ENCODE results near the gene STARD13.

STARD13 gene

DNA sequence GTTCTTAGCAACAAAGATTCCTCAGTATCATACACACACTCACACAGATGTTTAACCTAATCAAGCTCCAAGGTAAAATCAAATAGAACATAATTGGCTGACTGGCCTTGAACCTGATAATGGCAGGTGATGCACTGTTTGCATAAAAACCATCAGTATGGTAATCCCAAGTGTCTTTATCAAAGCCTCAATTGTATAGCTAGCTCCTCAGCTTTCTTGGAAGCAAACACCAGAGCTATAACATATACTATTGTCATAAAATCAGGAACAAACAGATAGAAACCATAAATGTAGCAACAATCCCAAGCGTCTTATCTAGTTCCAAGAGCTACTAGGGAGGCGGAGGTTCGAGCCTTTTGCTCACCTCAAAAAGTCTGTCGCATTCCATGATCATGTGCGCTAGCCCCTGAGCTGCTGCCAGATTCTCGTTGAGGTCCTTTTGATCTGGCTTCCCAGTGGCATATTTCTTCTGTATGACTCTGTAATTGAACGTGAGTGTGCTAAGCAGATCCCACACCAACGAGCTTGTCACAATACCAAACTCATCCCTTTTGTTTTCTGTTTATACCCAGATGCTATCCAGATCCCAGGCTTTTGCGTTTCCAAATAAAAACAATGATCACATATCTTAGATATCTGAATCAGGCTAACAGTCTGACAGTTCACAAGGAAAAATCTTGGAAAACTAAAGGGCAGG lies 174.0 kb downstream of the STARD13 start:
- no peak for DNase-seq (ENCODE audit: low spot score)

DNA sequence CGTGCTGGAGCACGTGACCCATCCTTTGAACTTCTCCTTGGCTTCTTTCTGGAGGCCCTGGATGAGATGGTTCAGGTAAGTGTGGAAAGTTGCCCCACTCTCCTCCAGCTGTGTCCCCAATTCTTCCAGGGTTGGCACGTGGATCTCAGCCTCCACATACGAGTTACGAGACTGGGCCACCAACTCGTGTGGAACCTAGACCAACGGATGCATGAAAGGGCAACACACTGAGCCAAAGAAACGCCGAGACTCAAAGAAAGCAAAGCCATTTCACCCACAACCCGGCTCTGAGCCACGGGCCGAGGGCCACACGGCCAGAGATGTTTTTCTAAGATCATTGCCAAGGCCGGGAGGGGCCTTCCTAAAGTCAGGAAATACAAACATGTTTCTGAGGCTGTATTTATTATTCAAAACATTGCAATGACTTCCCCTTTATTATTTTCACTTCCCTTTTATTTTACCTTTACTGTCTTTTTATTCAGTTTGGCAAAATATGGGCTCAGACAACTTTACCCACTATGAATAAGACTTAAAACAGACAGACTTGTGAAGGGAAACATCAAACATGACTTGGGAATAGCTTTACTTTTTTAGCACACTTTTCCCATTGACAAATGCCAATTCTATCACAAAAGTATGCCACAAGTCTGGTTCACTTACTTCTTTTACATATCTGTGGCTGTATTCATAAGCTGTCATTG lies 174.7 kb downstream of the STARD13 start:
- no peak for DNase-seq (ENCODE audit: low spot score)

DNA sequence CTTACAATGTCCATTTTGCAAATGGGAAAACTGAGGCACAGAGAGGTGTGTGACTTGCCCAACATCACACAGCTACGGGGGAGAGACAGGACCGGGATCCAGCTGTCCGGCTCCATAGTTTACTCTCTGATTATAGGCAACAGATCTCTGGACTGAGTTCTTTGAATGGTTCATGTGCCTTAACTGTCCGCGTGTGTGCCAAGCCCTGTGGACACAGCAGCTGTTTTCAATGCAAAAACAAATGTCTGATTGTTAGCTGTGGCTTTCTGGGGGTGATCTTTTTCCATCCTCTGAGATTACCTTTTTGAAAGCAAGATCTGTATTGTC lies 175.2 kb downstream of the STARD13 start:
- DNase-seq (ENCODE audit: low spot score) = no peak

DNA sequence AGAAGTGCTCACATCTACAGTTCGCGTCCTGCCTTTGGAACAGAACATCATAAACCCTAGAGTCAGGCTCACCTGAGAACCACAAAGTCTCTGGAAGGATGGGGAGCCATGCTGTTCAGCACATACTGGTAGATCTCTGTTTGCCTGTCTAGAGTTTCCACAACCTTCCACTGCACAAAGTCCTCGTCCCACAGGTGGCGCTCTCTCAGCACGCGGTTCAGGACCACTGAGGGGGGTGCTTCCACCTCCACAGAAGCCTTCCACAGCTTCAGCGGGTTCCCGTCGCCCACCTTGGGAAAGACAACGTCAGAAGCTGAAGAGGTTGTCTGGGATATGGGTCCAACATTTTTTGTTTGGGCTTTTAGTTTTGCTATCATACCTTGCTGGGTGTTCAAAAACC lies 175.8 kb downstream of the STARD13 start:
- no peak for DNase-seq (ENCODE audit: low spot score)

DNA sequence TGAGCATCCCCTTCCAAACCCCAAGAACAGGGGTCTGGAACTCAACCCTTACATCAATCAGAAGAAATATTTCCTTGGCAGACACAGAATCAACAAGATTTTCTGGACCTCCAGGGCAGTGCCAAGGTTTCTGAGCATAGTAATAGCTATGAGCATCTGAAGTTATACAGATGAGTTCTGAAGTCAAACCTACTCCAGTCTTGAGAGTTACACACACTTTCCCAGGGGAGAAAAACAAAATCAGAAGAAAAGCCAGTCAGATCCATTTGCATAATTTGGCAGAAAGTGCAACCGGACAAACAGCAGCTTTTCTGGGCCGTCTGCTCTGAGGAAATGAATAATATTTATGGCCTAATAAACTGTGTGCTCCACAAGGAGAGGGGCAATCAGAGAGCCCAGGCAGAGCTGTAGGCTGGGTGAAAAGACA lies 176.3 kb downstream of the STARD13 start:
- no peak for DNase-seq (ENCODE audit: low spot score)

DNA sequence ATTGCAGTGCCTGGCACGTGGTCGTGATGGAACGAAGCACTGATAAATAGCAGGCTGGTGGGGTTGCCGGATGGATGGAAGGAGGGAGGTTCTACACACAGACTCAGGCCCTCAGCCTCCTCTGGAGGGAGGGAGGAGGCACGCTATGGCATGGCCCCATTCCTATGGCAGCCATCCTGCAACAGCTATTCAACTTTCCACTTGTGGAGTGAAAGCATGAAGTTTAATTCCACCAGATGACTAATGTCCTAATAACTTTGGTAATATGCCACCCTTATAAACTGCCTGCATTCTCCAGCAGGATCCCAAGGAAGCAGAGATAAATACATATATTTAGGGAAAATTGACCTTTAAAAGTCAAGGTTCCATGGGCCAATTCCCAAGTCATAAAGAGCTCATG lies 176.9 kb downstream of the STARD13 start:
- no peak for DNase-seq (ENCODE audit: low spot score)

DNA sequence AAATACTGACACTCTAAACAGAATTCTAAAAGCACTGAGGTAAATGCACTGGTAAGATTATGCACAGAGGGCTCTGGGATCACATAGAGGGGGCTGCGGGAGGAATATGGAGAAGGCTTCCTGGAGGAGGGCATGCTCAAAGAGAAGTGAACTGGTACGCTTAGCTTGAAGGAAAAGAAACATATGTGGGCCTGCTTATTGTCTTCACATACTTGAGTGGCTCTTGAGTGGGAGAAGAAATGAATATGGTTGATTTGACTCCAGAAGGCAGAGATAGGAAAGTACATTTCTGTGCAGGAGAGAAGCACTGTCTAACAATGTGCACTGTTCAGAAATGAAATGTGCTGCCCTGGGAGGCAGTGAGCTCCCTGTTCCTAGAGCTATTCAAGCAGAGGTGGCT lies 178.2 kb downstream of the STARD13 start:
- no peak for DNase-seq (ENCODE audit: low spot score)

DNA sequence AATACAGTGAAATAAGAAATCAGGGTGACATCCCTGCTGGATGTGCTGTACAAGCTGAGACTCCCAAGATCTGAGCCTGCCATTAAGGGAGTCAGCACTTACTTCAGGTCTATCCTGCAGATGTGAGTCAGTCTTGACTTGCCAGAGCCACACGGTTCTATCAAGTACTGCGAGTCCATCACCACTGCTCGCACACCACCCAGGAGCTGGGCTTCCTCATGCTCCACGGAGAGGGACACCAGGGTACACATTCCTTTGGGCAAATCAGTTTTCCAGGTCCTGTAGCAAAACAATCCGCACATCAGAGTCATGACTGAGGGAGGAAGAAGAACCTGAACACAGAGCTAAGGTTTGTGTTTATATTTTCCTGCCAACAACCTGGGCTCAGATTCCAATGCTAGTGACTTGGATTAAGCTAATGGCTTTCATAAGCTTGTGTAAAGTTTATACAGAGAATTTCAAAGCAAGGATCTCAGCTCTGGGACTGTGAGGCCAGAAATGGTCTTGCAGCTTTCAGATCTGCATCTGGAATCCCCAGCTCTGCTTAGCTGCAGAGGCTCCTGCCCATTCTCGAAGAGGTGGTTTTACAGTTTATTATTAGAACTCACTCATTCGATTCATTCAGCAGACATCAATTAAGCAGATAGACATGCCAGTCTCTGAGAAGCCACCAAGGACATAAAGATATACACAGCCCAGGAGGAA lies 178.7 kb downstream of the STARD13 start:
- DNase-seq (ENCODE audit: low spot score) = no peak

DNA sequence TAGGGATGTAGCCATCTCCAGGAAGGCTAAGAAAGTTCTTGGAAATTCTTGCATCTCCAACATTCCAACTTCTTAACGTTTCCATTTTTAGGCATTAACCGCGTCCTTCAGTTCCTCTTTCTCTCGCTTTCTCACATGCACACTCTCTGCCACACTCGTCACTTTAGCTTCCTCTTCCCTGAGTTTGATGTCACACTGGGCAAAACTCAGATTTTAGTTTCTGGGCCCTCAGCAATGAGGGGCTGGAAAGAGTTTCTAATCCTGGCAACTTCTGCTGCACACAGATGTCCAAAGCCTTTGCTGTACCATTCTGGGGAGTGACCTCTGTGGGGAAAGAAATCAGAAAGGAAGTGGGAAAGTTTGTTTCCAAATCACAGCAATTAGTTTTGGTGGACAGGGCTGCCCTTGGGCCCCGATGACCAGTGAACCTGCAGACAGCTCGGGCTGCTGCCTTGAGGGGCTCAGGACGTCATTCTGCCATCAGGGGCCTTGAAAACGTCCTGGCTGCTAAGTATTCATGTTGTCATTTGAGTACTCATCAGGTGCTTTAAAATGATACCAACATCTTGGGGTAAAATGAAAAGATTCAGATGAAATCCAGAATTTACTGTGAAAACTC lies 180.1 kb downstream of the STARD13 start:
- peak; percentile 87 for DNase-seq (ENCODE audit: low spot score)

DNA sequence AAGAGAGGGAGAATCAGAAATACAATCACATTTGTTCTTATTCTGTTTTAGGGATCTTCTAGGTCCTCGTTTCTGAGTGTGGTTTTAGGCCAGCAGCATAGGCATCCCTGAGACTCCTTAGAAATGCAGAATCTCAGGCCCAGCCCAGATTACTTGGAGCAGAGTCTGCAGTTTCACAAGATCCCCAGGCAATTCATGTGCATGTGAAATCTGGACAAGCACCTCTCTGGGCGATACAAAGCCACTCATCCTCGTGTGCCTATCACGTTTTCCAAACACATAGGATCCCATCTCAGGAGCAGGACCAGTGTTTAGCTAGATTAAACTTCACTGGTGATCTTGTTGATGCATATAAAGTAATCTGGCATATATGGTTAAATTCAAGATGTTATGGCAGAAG lies 182.1 kb downstream of the STARD13 start:
- DNase-seq (ENCODE audit: low spot score) = no peak

DNA sequence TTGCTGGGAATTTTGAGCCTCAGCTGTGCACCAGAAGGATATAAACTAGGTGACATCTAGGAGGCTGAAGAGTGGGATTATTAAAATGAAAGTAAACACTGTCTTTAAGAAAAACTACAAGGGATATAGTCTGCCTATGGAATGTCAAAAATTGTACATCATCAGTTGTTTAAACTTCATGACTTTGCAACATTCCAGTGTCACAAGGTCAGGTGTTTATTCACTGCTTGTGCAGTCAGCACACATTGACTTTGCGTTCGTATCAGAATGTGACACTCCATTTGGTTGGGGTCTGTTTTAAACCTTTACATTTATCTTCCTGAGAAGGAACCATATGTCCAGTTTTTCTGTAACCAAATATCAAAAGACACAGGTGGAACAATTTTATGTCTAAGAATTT lies 183.7 kb downstream of the STARD13 start:
- DNase-seq (ENCODE audit: low spot score) = no peak

DNA sequence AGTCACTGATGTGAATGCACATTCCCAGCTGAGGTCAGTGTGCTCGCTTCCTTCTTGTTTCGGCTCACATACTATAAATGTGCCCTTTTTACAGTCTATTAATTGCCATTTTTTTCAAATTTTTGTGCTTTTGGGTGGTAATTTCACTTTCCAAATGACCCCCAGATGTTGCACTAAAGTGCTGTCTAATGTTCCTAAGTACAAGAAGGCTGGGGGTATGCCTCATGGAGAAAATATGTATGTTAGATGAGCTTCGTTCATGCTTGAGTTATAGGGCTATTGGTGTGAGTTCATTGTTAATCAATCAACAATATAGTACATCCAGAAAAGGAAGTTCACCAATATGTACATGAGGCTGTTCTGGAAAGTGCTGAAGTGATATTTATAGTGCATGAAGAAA lies 184.7 kb downstream of the STARD13 start:
- no peak for DNase-seq (ENCODE audit: low spot score)

DNA sequence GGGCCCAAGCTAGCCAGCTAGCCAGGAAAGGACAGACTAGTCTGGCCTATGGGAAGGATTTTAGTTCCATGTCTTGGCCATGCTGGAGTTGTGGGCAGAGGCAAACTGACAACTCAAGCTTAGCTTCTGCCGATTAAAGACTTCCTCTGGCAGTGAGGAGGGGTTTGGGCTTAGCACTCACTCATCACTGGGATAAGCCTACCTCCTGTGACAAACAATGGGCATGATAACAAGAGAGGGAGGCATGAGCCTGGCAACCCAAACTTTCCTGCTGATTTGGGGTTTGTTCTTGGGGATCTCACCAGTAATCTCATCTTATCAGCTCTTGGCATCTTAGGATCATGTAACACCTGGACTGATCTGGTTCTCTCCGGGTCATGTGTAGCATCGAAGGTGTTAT lies 185.7 kb downstream of the STARD13 start:
- no peak for DNase-seq (ENCODE audit: low spot score)

DNA sequence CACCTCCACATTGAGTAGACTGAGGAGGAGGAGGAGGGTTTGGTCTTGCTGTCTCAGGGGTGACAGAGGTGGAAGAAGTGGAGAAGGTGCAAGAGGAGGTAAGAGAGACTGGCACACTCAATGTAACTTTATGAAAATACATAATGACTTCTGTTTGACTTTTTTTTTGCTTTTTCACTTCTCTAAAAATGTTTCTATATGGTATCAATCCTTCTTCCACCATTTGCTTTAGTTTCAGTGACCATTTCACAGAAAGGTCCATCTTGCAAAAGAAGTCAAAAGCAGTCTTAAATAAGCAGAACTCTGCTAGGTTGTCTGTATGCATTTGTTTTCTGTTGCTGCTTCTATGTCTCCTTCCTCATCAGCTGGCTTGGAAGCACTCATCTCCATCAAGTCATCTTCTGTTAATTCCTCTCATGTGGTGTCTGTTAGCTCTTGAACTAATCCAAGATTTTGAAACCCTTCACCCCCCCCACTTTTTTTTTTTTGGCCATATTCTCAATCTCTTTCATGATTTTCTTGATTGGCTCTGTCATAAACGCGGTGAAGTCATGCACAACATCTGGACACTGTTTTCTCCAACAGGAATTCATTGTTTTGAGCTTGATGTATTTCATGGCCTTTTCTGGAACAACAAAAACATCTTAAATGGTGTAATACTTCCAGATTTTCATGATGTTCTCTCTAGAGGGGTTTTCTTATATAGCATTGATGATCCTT lies 188.5 kb downstream of the STARD13 start:
- no peak for DNase-seq (ENCODE audit: low spot score)

DNA sequence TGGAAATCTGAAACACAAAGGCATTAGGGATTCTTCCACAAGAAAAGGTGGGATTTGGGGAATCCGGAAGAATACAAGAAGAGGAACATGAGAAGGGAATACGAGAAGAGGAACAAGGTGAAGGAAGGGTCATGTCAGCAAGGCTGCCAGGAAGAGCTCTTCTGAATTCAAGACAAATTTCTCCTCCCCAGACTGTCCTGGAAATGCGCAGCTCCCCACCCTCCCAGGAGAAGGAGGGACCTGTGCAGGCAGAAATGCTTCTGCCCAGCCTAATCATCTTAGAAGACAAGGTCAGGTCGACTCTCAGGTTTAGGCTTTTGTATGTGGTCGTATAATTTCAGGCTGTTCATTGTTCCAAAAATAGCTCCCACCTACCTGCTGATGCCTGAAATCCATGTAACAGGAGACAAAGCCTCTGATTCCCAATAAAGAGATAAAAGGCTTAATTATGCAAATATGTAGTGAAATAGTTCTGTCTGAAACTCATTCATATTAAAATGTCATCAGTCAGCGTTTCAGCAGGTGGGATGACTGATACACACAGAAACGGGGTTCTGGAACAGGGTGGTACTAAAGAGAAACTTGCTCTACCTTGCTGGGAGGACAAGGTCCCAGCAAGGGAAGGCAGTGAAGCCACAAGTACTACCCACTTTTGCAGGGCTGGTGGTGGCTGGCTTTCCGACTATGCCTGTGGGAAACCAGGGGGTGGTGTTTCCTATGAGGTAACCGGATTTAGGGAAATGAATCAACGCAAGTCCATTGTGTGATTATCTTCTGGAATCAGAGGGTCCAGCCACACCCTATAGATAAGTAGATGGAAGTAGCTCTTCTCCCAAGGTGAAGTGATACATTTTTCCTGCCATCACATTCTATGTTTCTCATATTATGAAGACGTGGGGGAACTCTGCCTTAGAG lies 193.2 kb downstream of the STARD13 start:
- no peak for DNase-seq (ENCODE audit: low spot score)

DNA sequence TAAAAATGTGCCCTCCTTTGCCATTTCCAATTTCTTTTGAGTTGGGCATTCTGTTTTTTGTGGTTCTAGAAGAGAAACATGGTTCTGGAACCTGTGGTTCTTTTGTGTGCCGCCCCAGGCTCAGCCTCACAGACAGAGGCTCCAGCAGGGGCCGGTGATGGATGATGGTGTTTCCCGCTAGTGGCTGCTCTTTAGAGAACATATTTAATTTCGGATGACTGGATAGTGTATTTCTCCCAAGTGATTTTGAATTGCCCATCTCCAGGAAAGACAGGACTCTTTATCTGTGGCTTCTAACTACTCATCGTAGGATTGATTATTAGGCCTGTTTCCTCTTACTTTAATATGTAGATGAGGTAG lies 194.2 kb downstream of the STARD13 start:
- no peak for DNase-seq (ENCODE audit: low spot score)

DNA sequence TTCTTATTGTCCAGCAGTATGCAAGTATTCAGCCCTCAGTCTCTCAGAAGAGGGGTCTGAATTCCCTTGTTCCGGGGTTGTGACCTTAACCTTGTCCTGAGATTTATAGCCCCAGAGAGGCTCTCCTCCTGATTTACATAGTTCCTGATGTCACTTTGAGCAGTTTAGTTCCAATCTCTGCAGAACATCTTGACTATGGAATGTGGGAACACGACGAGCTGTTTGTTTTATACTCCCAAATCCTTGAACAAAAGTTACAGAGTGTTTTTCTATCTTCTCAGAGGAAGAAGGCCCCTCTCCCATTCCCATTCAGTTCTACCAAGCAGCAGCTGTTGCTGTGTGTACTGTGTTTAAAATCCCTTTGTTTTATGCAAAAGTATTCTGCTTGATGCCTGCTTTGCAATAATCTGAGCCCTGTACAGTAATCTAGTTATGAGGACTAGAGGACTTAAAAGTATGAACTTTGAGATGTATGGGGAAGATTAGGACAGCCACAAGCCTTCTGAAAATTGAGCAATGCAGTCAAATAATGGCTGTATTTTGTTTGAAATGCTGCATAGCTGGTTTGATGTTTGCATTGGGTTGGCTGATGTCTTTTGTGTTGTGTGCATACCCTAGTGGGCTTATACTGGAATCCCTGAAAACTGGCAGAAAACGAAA lies 194.7 kb downstream of the STARD13 start:
- no peak for DNase-seq (ENCODE audit: low spot score)

DNA sequence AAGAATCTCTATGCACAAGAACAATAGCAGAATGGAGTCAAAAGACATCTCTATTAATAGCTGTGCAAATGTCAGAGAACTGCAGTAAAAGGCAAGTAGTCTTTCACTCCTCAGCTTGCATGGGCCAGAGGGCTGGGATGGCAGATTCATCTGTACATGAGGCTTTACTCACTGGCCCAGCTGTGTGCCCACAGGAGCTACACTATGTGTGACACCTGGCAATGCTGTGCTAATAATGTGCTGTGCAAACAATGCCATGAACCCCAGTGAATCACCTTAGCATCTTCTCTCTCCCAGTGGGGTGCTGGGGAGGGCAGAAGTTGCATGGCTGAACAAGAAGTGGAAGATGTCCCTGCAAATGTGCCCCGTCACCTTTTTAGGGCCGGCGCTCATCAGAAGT lies 196.2 kb downstream of the STARD13 start:
- DNase-seq (ENCODE audit: low spot score) = no peak

DNA sequence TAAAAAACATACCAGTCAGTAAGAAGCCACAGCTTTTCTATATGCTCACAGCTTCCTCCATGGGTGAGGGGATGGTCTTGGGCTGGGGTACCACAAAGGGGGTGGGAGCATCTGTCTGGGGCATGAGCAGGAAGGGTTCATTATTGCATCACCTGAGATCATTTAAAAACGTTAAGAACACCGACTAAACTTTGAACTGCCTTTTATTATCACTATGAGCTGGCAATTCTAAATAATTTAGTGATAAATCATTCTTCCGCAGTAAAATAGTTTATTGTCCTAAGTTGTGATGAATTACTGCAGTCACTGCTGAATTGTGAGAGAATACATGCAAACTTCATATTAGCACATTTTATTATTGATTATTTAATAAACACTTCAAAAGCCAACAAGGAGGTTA lies 197.8 kb downstream of the STARD13 start:
- no peak for DNase-seq (ENCODE audit: low spot score)

DNA sequence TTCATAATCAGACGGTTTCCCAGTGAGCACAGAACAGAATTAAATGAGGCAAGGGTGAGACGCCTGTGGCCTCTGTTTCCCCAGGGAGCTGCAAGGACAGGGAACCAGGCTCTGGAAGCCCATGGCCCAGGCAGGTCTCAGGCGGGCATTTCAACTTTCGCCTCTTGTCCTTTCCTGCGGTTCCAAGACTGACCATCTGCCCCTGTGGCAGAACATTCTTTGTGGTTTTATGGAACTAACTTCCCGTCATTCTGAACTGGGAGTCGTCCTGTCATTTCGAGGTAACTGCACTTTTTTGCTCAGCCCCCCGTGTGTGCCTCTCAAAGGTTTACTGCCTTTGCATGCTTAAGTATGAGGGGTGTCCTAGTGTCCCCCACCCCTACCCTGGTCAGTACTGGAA lies 198.5 kb downstream of the STARD13 start:
- DNase-seq (ENCODE audit: low spot score) = no peak

DNA sequence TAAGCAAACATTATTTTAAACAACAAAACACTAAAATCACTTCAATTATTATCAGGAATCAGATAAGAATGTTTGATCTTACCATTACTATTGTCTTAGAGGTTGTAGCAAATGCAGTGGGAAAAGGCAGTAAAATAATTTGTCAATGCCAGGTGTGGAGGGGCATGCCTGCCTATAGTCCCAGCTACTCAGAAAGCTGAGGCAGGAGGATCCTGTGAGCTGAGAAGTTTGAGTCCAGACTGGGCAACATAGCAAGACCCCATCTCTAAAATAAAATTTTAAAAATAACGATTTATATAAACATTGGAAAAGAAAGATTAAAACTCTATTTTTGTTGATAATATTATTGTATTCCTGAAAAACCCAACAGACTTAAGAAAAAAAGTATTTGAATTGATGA lies 202.5 kb downstream of the STARD13 start:
- DNase-seq (ENCODE audit: low spot score) = no peak

All from pons (tissue), 1 donor.